Progenitor cell of endocrine pancreas (in vitro differentiated cells): ENCODE results near the gene REG4. TPM values are rescaled to one million over a fixed set of nuclear protein-coding genes. Genes with fewer than 3 reads are reported as not detected.
"Not testable (repeated sequence)": the region's sequence is repeated elsewhere in the genome, so short reads cannot be mapped to it uniquely, and the experiment has no call there.

Experiments used
- DNase-seq: peaks from one replicate; pipeline ENCODE4 v3.0.0; 2021; ENCODE audit warnings: low spot score; ENCODE audit not compliant: unreplicated experiment
- H3K27ac Mint-ChIP-seq: 2 replicates; pipeline ENCODE4 v1.8.0; 2021; ENCODE audit warnings: mild to moderate bottlenecking, moderate library complexity, mixed read lengths
- H3K27me3 Mint-ChIP-seq: 2 replicates; pipeline ENCODE4 v1.8.0; 2021; ENCODE audit warnings: mixed read lengths
- H3K36me3 Mint-ChIP-seq: 2 replicates; pipeline ENCODE4 v1.8.0; 2022; ENCODE audit warnings: mixed read lengths; ENCODE audit not compliant: insufficient read depth
- H3K4me1 Mint-ChIP-seq: 2 replicates; pipeline ENCODE4 v1.8.0; 2021; ENCODE audit warnings: low read depth, mixed read lengths
- H3K4me3 Mint-ChIP-seq: 2 replicates; pipeline ENCODE4 v1.8.0; 2021; ENCODE audit warnings: low read depth, mild to moderate bottlenecking, moderate library complexity, mixed read lengths
- H3K9me3 Mint-ChIP-seq: 2 replicates; pipeline ENCODE4 v1.8.0; 2021; ENCODE audit warnings: low read depth, mixed read lengths
- CTCF ChIP-seq: fragments of 200-600 bp; sonication (generic); IDR thresholded peaks from one replicate; pipeline ENCODE4 v1.5.0; 2021; ENCODE audit warnings: antibody characterized with exemption, mild to moderate bottlenecking; ENCODE audit not compliant: unreplicated experiment
- total RNA-seq: library from RNA; stranded (reverse); gene quantifications from 2 replicates; pipeline ENCODE4 v1.2.1, GENCODE V29; 2021

REG4 gene
- total RNA-seq, 1 donor from 2014 or later: 0.67 TPM

- Mint-ChIP-seq H3K27me3 (peaks cover 2% of the 10 kb centered on the region), H3K4me3 (no peak overlapping the region), H3K27ac (no peak overlapping the region), H3K36me3 (no peaks in the 10 kb centered on the region), H3K4me1 (peaks cover 4% of the 10 kb centered on the region), H3K9me3 (no peaks in the 10 kb centered on the region)
- no peak for TF ChIP-seq CTCF
- DNase-seq: no peak
Observed at GRCh38 chr1:119841306-119841705, 30.0 kb upstream of the REG4 start.

- no peak for TF ChIP-seq CTCF
- Mint-ChIP-seq H3K36me3 (no peaks in the 10 kb centered on the region), H3K9me3 (no peaks in the 10 kb centered on the region), H3K27ac (no peak overlapping the region), H3K4me3 (no peak overlapping the region), H3K27me3 (peaks cover 2% of the 10 kb centered on the region), H3K4me1 (peaks cover 4% of the 10 kb centered on the region)
- no peak for DNase-seq
Observed at GRCh38 chr1:119840745-119841144, 29.5 kb upstream of the REG4 start.

DNA sequence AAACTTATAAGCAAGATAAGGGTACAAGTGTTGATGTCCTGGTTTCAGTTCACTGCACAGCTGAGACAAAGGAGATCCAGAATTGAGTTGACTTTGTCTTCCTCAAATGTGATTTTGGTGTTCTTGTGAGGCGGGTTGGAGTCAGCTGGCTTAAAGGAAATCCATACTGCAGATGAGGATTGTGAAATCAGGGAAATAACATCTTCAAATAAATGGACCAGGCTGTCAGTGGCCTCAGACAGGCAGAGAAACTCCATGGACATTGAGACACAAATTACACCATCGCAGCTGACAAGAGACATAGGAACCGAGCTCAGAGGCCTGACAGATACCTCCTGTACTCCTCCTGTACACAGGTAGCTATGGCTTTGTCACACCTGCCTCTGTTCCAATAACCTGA is 27.0 kb upstream of the REG4 start:
- Mint-ChIP-seq H3K27me3 (peaks cover 5% of the 10 kb centered on the region), H3K27ac (no peak overlapping the region), H3K36me3 (no peaks in the 10 kb centered on the region), H3K9me3 (no peaks in the 10 kb centered on the region), H3K4me3 (no peak overlapping the region), H3K4me1 (peaks cover 2% of the 10 kb centered on the region)
- TF ChIP-seq CTCF: no peak
- DNase-seq: no peak

GRCh38 chr1:119834990-119835389 is 23.7 kb upstream of the REG4 start:
- peaks cover 2% of the 10 kb centered on the region for H3K4me1 Mint-ChIP-seq
- no peaks in the 10 kb centered on the region for H3K36me3 Mint-ChIP-seq
- H3K9me3 Mint-ChIP-seq: no peaks in the 10 kb centered on the region
- H3K27ac Mint-ChIP-seq: no peak overlapping the region
- no peak for TF ChIP-seq CTCF
- peaks cover 5% of the 10 kb centered on the region for H3K27me3 Mint-ChIP-seq
- H3K4me3 Mint-ChIP-seq: no peak overlapping the region
- no peak for DNase-seq

DNA sequence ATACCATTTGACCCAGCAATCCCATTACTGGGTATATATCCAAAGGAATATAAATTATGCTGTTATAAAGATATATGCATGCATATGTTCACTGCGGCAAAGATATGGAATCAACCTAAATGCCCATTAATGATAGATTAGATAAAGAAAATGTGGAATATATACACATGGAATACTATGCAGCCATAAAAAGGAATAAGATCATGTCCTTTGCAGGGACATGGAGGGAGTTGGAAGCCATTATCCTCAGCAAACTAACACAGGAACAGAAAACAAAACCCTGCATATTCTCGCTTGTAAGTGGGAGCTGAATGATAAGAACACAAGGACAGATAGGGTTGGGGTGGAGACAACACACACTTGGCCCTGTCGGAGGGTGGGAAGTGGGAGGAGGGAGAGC is 19.8 kb upstream of the REG4 start:
- Mint-ChIP-seq H3K27me3 (peaks cover 3% of the 10 kb centered on the region), H3K27ac (no peak overlapping the region), H3K4me3 (no peak overlapping the region), H3K4me1 (peaks cover 2% of the 10 kb centered on the region), H3K36me3 (no peaks in the 10 kb centered on the region), H3K9me3 (no peaks in the 10 kb centered on the region)
- DNase-seq: no peak
- TF ChIP-seq CTCF: no peak

DNA sequence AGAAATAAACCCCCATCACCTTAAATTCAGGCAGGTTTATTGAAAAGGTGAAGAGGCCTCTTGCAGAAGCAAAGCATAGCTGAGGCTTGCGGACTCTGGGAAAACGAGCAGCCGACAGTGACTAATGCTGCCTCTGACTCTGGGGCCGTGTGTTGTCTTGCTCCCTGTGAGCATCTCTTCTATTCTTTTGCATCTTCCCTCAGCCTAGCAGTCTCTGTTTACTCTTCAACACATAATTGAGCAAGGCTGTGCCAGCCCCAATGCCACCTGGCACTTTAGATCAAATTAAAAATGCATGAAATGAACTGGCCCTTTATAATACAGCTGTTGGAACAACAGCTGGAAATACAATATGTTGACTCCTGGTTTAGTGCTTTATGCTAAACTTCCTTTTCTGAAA is 18.4 kb upstream of the REG4 start:
- no peaks in the 10 kb centered on the region for H3K9me3 Mint-ChIP-seq
- H3K27me3 Mint-ChIP-seq: peaks cover under 1% of the 10 kb centered on the region
- DNase-seq: no peak
- H3K4me1 Mint-ChIP-seq: peaks cover 2% of the 10 kb centered on the region
- H3K27ac Mint-ChIP-seq: no peak overlapping the region
- no peak overlapping the region for H3K4me3 Mint-ChIP-seq
- no peak for TF ChIP-seq CTCF
- H3K36me3 Mint-ChIP-seq: no peaks in the 10 kb centered on the region

- not testable (repeated sequence) for DNase-seq, H3K4me3 Mint-ChIP-seq, H3K9me3 Mint-ChIP-seq, H3K4me1 Mint-ChIP-seq, H3K27ac Mint-ChIP-seq, H3K27me3 Mint-ChIP-seq, H3K36me3 Mint-ChIP-seq
Observed at GRCh38 chr1:119829006-119829405, 17.7 kb upstream of the REG4 start.
